Smooth muscle cell (in vitro differentiated cells): Measurements from ENCODE around the gene CLEC20A. TPM values are rescaled to one million over a fixed set of nuclear protein-coding genes. Genes with fewer than 3 reads are reported as not detected.

ENCODE experiments used
- DNase-seq: peaks from one replicate; lab custom pipeline; 2025; ENCODE audit not compliant: unreplicated experiment; lab: John Stamatoyannopoulos, UW
- H2AFZ ChIP-seq: fragments of 200-600 bp; sonication (generic); 2 replicates; pipeline ENCODE4 v1.6.0; 2016; ENCODE audit warnings: antibody characterized with exemption, low read depth, mild to moderate bottlenecking
- H3F3A ChIP-seq: fragments of 200-600 bp; sonication (generic); 2 replicates; pipeline ENCODE4 v1.6.0; 2017; ENCODE audit warnings: antibody characterized with exemption, low read depth
- H3K27ac ChIP-seq: fragments of 200-600 bp; sonication (generic); 2 replicates; pipeline ENCODE4 v1.5.1; 2016; ENCODE audit warnings: low read depth, mild to moderate bottlenecking
- H3K27me3 ChIP-seq: fragments of 200-600 bp; sonication (generic); 2 replicates; pipeline ENCODE4 v1.6.1; 2016; ENCODE audit warnings: low read depth, mild to moderate bottlenecking
- H3K36me3 ChIP-seq: fragments of 200-600 bp; sonication (generic); 2 replicates; pipeline ENCODE4 v1.5.1; 2016; ENCODE audit warnings: low read depth
- H3K4me1 ChIP-seq: fragments of 200-600 bp; sonication (generic); 2 replicates; pipeline ENCODE4 v1.5.1; 2016; ENCODE audit warnings: low read depth
- H3K4me2 ChIP-seq: fragments of 200-600 bp; sonication (generic); 2 replicates; pipeline ENCODE4 v1.6.0; 2016; ENCODE audit warnings: mild to moderate bottlenecking
- H3K4me3 ChIP-seq: fragments of 200-600 bp; sonication (generic); 2 replicates; pipeline ENCODE4 v1.5.1; 2016; ENCODE audit warnings: mild to moderate bottlenecking
- H3K79me2 ChIP-seq: fragments of 200-600 bp; sonication (generic); 2 replicates; pipeline ENCODE4 v1.6.0; 2016; ENCODE audit warnings: low read depth, mild to moderate bottlenecking
- H3K9ac ChIP-seq: fragments of 200-600 bp; sonication (generic); 2 replicates; pipeline ENCODE4 v1.6.0; 2016; ENCODE audit warnings: low read depth
- H3K9me3 ChIP-seq: fragments of 200-600 bp; sonication (generic); replicated peaks from 2 replicates; pipeline ENCODE4 v1.5.1; 2016; ENCODE audit warnings: low read depth
- H4K20me1 ChIP-seq: fragments of 200-600 bp; sonication (generic); 2 replicates; pipeline ENCODE4 v1.6.0; 2016; ENCODE audit warnings: low read depth
- WGBS: methylation state at CpG from one replicate; pipeline ENCODE4 v1.1.7; 2016; ENCODE audit warnings: low lambda C conversion rate; 5-methylcytosine and 5-hydroxymethylcytosine counted together
- polyA plus RNA-seq: library from polyadenylated mRNA; unstranded; fragments of >200 nt; fragmentation: Nextera tagmentation; extraction: Ambion mirVana; gene quantifications from 2 replicates; pipeline ENCODE4 v1.2.1, GENCODE V29; 2016
- total RNA-seq: library from RNA; depleted of rRNA; stranded (reverse); fragments of >200 nt; gene quantifications from 2 replicates; pipeline ENCODE4 v1.2.3, GENCODE V29; 2014
- TF ChIP-seq, protein P1 (sequence below): fragments of 200-600 bp; sonication (generic); IDR thresholded peaks from 2 replicates; pipeline ENCODE4 v1.5.1; 2017; ENCODE audit warnings: borderline replicate concordance, mild to moderate bottlenecking, antibody characterized with exemption; ENCODE audit not compliant: insufficient read depth, poor library complexity, severe bottlenecking

CLEC20A gene
- total and polyA plus RNA-seq, 2 experiments from 2014 or later: 0.14 TPM; not detected in 1

DNA sequence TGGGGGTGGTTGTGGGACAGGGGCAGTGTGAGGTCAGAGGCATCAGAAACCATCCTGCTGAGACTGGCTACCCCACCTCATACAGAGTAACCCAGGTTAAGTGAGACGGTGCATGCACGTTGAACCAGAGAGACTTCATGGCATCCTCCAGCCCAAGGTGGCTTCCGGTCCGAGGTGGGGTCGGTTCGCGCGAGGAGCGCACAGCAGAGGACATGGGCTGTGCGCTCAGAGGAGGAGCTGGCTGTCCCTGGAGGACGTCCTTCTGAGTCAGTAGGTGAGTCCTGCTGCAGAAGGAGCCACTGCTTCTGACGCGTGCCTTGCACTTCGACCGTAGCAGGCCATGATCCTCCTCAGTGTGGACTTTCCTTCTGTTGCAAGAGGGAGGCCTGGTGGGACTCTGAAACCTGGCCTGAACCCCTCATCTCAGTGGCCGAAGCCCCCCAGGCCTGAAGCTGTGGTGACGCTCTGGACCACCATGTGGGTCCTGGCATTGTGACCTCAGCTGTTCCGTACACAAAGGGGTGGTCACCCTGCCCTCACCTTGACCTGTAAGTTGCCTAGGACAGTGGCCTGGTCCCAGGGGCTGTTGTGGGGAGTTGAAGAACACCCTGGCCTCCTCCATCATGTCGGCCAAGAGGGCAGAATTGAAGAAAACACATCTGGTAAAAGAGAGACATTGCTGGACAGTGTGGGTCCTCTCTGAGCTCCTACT lies 16.0 kb upstream of the CLEC20A start, which contains the start of gene TEX35:
Gene TEX35 (plus strand): TSS at position 544 of the 712 bp plus-strand sequence. CDS start 80 bp downstream, at position 624.
- no peak within 1 kb of the TSS for H3K4me2 ChIP-seq
- TF ChIP-seq, protein P1, sequence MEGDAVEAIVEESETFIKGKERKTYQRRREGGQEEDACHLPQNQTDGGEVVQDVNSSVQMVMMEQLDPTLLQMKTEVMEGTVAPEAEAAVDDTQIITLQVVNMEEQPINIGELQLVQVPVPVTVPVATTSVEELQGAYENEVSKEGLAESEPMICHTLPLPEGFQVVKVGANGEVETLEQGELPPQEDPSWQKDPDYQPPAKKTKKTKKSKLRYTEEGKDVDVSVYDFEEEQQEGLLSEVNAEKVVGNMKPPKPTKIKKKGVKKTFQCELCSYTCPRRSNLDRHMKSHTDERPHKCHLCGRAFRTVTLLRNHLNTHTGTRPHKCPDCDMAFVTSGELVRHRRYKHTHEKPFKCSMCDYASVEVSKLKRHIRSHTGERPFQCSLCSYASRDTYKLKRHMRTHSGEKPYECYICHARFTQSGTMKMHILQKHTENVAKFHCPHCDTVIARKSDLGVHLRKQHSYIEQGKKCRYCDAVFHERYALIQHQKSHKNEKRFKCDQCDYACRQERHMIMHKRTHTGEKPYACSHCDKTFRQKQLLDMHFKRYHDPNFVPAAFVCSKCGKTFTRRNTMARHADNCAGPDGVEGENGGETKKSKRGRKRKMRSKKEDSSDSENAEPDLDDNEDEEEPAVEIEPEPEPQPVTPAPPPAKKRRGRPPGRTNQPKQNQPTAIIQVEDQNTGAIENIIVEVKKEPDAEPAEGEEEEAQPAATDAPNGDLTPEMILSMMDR: no peak
- no peak within 1 kb of the TSS for H3K27ac ChIP-seq
- H3F3A ChIP-seq: no peaks in the 10 kb centered on the region
- H3K27me3 ChIP-seq: no peaks in the 10 kb centered on the region
- H3K9ac ChIP-seq: no peak within 1 kb of the TSS
- H3K9me3 ChIP-seq: no peaks in the 10 kb centered on the region
- no peak for DNase-seq
- no peaks in the 10 kb centered on the region for H3K79me2 ChIP-seq
- no peaks in the 10 kb centered on the region for H3K4me1 ChIP-seq
- H4K20me1 ChIP-seq: no peaks in the 10 kb centered on the region
- no peaks in the 10 kb centered on the region for H3K36me3 ChIP-seq
- no peak within 1 kb of the TSS for H3K4me3 ChIP-seq
- H2AFZ ChIP-seq: no peak within 1 kb of the TSS
- WGBS: 98% methylated on average over 19 of the region's 19 CpGs

DNA sequence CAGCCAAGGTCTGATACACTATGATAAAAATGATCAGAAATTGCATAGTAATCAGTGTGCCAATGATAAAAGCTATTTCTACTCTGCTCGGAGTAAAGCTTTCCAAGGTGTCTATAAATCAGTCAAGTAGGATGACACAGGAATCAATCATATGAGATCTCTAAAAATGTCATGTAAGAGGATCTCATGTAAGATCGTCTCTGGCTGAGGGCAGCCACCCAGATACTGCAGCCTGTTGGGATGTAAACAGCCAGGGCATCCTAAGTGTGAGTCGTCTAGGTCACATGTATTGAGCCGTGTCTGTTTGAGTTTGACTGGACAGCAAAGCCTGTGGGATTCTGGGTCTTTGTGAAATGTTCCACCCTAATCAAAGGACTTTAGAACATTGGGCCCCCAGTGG lies 13.4 kb upstream of the CLEC20A start:
- TF ChIP-seq, protein P1: no peak
- H3K79me2 ChIP-seq: no peaks in the 10 kb centered on the region
- H3K27me3 ChIP-seq: no peaks in the 10 kb centered on the region
- H3K4me2 ChIP-seq: no peak overlapping the region
- no peak for DNase-seq
- H3K4me3 ChIP-seq: no peak overlapping the region
- no peak overlapping the region for H3K27ac ChIP-seq
- H3K4me1 ChIP-seq: no peaks in the 10 kb centered on the region
- no peaks in the 10 kb centered on the region for H3K9me3 ChIP-seq
- H3F3A ChIP-seq: no peaks in the 10 kb centered on the region
- H3K9ac ChIP-seq: no peak overlapping the region
- H2AFZ ChIP-seq: no peak overlapping the region
- 78% methylated on average over 4 of the region's 4 CpGs for WGBS
- H3K36me3 ChIP-seq: no peaks in the 10 kb centered on the region
- H4K20me1 ChIP-seq: no peaks in the 10 kb centered on the region

DNA sequence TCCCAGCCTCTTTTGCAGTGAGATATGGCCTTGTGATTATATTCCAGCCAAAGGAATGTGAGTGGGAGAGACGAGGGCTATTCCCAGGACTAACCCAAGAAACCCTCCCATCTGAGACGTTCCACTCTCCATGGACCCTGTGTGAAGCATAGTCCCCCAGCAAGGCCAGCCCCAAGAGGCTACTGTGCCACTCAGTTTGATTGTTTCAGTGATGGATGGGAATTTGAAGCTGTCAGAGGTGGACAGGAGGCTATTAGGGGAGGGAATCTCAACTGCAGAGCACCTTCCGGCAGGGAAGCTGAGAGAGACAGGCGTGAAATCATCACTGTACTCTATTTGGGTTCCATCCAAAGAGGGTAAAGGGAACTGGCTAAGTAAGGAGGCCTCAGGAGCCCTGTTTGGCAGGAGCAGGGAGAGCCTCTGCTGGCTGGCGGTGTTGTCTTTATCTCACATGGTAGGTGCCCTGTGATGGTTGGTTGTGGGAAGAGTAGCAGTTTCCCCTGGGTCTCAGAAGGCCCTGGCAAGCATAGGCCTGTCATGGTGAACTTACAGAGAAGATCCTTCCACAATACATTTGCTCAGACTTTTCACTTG lies 12.7 kb upstream of the CLEC20A start:
- Histone ChIP-seq H3K9me3 (no peaks in the 10 kb centered on the region), H3K4me2 (no peak overlapping the region), H3K79me2 (no peaks in the 10 kb centered on the region), H3K27ac (no peak overlapping the region), H3K4me1 (no peaks in the 10 kb centered on the region), H2AFZ (no peak overlapping the region), H3F3A (no peaks in the 10 kb centered on the region), H3K4me3 (no peak overlapping the region), H3K9ac (no peak overlapping the region), H4K20me1 (no peaks in the 10 kb centered on the region), H3K27me3 (no peaks in the 10 kb centered on the region), H3K36me3 (no peaks in the 10 kb centered on the region)
- DNase-seq: no peak
- 82% methylated on average over 5 of the region's 5 CpGs for WGBS
- TF ChIP-seq, protein P1: no peak
